Lung (tissue), 12 donors: ENCODE results near the gene GALNT2. TPM values are rescaled to one million over a fixed set of nuclear protein-coding genes. Genes with fewer than 3 reads are reported as not detected.

Experiments used
- ATAC-seq: fragments of 200-7000 bp; cut with Tn5 transposase; one replicate; pipeline ENCODE4 v1.9.1; 2020; ENCODE audit warnings: moderate number of reproducible peaks; ENCODE audit not compliant: insufficient read depth, low FRiP score
- DNase-seq, 3 donors: peaks; one replicate each; pipeline ENCODE4 v3.0.0-alpha.2; 2013 to 2017
- H3K27ac ChIP-seq, 2 donors: one replicate each; pipeline ENCODE4 v1.5.1; 2013; ENCODE audit warnings: mild to moderate bottlenecking in 2 of 2, moderate library complexity in 2 of 2, control low read depth in 1 of 2, inconsistent platforms in 1 of 2, low read depth in 1 of 2, low read length in 1 of 2
- H3K27me3 ChIP-seq, 3 donors: one replicate each; pipeline ENCODE4 v1.5.1; 2013; ENCODE audit warnings: low read length in 2 of 3; ENCODE audit not compliant: control insufficient read depth in 3 of 3, insufficient read depth in 3 of 3
- H3K36me3 ChIP-seq, 4 donors: one replicate each; pipeline ENCODE4 v1.5.1; 2013; ENCODE audit warnings: low read length in 4 of 4, mild to moderate bottlenecking in 1 of 4, moderate library complexity in 1 of 4; ENCODE audit not compliant: control insufficient read depth in 4 of 4, insufficient read depth in 4 of 4
- H3K4me1 ChIP-seq, 5 donors: one replicate each; pipeline ENCODE4 v1.5.1; 2013; ENCODE audit warnings: low read length in 5 of 5, mild to moderate bottlenecking in 2 of 5, moderate library complexity in 1 of 5; ENCODE audit not compliant: control insufficient read depth in 5 of 5, insufficient read depth in 5 of 5
- H3K4me3 ChIP-seq: one replicate; pipeline ENCODE4 v1.5.1; 2013; ENCODE audit warnings: mild to moderate bottlenecking, control low read depth, moderate library complexity
- H3K9ac ChIP-seq, 2 donors: one replicate each; pipeline ENCODE4 v1.5.1; 2013; ENCODE audit warnings: low read length in 2 of 2, control low read depth in 1 of 2; ENCODE audit not compliant: insufficient read depth in 1 of 2
- H3K9me3 ChIP-seq, 4 donors: one replicate each; pipeline ENCODE4 v1.5.1; 2013; ENCODE audit warnings: low read length in 3 of 4, mild to moderate bottlenecking in 1 of 4, moderate library complexity in 1 of 4; ENCODE audit not compliant: control insufficient read depth in 4 of 4, insufficient read depth in 3 of 4
- WGBS, 2 donors: extraction: QIAGEN DNeasy Blood & Tissue Kit; methylation state at CpG; one replicate each; pipeline ENCODE4 v1.1.7; 2013; 5-methylcytosine and 5-hydroxymethylcytosine counted together
- polyA plus RNA-seq, 2 donors: library from polyadenylated mRNA; stranded (reverse); fragments of 200-250 nt; gene quantifications; one replicate each; pipeline ENCODE4 v1.2.1, GENCODE V29; 2013
- total RNA-seq, 2 donors: library from RNA; depleted of rRNA in 1 of 2; stranded (reverse); fragments of >200 nt in 1 of 2; gene quantifications; one replicate each; pipeline ENCODE4 v1.2.1, GENCODE V29; 2014 to 2021
- TF ChIP-seq, protein P1 (sequence below): IDR thresholded peaks from 2 replicates; pipeline ENCODE4 v1.5.1; 2012; ENCODE audit warnings: mild to moderate bottlenecking; ENCODE audit errors: control extremely low read depth, extremely low read depth
- donor health status: control.
- donor health status: control.
- donor health status: Bipolar disorder and iron deficiency.
- donor health status: healthy.
- donor health status: DM: yes; HTN: yes; CAD: no.

GALNT2 gene
- total and polyA plus RNA-seq, 4 donors = 23.1 to 101 (median 58.9) TPM

DNA sequence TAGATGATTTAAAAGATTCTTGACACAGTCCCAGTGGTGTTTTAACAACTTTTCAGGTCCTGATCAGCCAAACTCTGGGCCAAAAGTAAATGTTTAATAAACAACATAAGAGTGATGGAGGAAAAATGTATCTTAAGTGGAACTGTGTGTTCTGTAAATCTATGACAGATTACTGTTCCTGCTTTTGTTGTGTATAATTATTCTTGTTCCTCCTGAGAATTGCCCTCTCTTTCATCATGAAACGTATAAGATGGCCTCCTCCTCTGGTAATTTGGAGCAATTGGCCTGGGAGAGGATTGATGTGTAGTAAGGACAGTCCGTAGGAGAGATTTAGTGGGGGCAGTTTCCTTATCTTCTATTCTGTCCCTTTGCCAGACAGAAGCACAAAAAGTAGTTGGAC is 34.5 kb downstream of the GALNT2 start:
- Histone ChIP-seq H3K9ac (no peak overlapping the region), H3K4me3 (no peak overlapping the region), H3K36me3 (no peaks in the 10 kb centered on the region), H3K27ac (no peak overlapping the region), H3K9me3 (no peaks in the 10 kb centered on the region), H3K27me3 (no peaks in the 10 kb centered on the region), H3K4me1 (peaks cover 6 to 19% (median 15%) of the 10 kb centered on the region in 5 donors)
- TF ChIP-seq, protein P1, sequence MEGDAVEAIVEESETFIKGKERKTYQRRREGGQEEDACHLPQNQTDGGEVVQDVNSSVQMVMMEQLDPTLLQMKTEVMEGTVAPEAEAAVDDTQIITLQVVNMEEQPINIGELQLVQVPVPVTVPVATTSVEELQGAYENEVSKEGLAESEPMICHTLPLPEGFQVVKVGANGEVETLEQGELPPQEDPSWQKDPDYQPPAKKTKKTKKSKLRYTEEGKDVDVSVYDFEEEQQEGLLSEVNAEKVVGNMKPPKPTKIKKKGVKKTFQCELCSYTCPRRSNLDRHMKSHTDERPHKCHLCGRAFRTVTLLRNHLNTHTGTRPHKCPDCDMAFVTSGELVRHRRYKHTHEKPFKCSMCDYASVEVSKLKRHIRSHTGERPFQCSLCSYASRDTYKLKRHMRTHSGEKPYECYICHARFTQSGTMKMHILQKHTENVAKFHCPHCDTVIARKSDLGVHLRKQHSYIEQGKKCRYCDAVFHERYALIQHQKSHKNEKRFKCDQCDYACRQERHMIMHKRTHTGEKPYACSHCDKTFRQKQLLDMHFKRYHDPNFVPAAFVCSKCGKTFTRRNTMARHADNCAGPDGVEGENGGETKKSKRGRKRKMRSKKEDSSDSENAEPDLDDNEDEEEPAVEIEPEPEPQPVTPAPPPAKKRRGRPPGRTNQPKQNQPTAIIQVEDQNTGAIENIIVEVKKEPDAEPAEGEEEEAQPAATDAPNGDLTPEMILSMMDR = no peak
- ATAC-seq = no peak
- no peak for DNase-seq
- 34 to 56% methylated on average over 2 of the region's 2 CpGs for WGBS, 2 donors

DNA sequence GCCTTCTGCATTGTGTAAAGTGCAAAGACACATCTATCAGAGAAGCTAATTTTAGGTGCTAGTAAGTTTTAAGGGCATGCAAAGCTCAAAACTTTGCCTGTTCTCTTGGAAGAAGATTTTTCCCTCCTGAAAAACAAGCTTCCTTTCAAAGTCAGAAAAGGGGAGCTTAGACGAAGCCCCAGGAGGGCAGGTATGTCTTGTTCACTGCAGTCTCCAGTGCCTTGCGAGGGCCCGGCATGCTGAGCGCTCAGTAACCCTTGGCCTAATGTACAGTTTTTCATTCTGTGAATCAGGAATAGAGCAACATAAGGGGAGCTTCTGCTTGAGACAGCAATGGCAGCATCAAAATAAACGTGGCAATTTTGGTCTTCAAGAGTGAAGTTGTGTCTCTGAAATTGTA is 35.0 kb downstream of the GALNT2 start:
- Histone ChIP-seq H3K36me3 (no peaks in the 10 kb centered on the region), H3K9me3 (no peaks in the 10 kb centered on the region), H3K27ac (no peak overlapping the region), H3K4me3 (no peak overlapping the region), H3K4me1 (peaks cover 6 to 19% (median 16%) of the 10 kb centered on the region in 5 donors), H3K9ac (no peak overlapping the region), H3K27me3 (no peaks in the 10 kb centered on the region)
- WGBS, 2 donors = 94% methylated on average over 5 of the region's 5 CpGs
- TF ChIP-seq, protein P1 = no peak
- ATAC-seq (no peak), DNase-seq (no peak)

DNA sequence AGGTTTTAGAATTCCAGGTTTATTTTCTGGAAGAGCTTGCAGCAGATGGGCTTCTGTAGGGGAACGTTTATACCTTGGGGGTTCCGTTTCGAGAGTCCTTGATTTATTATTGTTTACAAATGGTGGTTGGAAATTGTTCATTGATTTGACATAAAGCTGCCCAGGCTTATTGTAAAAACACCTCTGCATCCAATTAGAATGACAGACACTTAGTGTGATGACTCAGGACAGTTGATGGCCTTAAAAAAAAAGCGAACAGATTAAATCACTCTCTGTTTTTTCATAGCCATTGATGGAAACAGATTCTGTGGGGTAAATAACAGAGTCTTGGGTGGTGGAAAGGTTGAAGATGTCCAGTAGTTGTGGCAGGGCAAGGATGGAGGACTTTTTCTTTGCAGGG is 35.4 kb downstream of the GALNT2 start:
- ATAC-seq (no peak), DNase-seq (no peak)
- Histone ChIP-seq H3K27ac (no peak overlapping the region), H3K4me1 (peaks cover 6 to 19% (median 16%) of the 10 kb centered on the region in 5 donors), H3K36me3 (no peaks in the 10 kb centered on the region), H3K9ac (no peak overlapping the region), H3K9me3 (no peaks in the 10 kb centered on the region), H3K4me3 (no peak overlapping the region), H3K27me3 (no peaks in the 10 kb centered on the region)
- WGBS, 2 donors = 96 to 97% methylated on average over 4 of the region's 4 CpGs
- TF ChIP-seq, protein P1 = no peak
